ENCODE data around the gene CUX1. TPM values are rescaled to one million over a fixed set of nuclear protein-coding genes. Genes with fewer than 3 reads are reported as not detected.
"Not testable (repeated sequence)": the region's sequence is repeated elsewhere in the genome, so short reads cannot be mapped to it uniquely, and the experiment has no call there.

CUX1 gene
- total and polyA plus RNA-seq, 7 experiments from 2014 or later = 10.1 to 81.6 (median 42.5) TPM

- Mint-ChIP-seq H3K4me1 (peaks cover 0 to 5% (median 0%) of the 10 kb centered on the region in 7 donors), H3K27me3 (no peaks in the 10 kb centered on the region), H3K27ac (peak overlapping the region in 1 of 9 donors; percentile 55), H3K9me3 (no peaks in the 10 kb centered on the region), H3K4me3 (no peak overlapping the region), H3K36me3 (peaks cover 0 to 24% (median 4%) of the 10 kb centered on the region in 5 donors)
- ATAC-seq (no peak), DNase-seq (no peak)
- Histone ChIP-seq H3K4me3 (ENCODE audit: low read length) (no peak overlapping the region), H3K36me3 (ENCODE audit: control insufficient read depth in 2 of 3, insufficient read depth in 3 of 3, low read length in 3 of 3) (peaks cover 0 to 38% (median 4%) of the 10 kb centered on the region in 3 experiments), H3K4me1 (ENCODE audit: control insufficient read depth in 2 of 2, insufficient read depth in 2 of 2, low read length in 2 of 2) (no peaks in the 10 kb centered on the region), H3K9me3 (ENCODE audit: control insufficient read depth in 2 of 3, low read length in 3 of 3) (no peaks in the 10 kb centered on the region), H3K27ac (ENCODE audit: low read depth, low read length) (no peak overlapping the region), H3K27me3 (ENCODE audit: control insufficient read depth in 2 of 2, insufficient read depth in 2 of 2, low read length in 2 of 2) (no peaks in the 10 kb centered on the region)
- ChIA-PET CTCF (no interaction called here), POLR2A (no interaction called here)
- intact Hi-C loops (cut with micrococcal nuclease) = no loop called here
Measured at GRCh38 chr7:102175423-102176170, 358.2 kb downstream of the CUX1 start.

GRCh38 chr7:102178410-102178809, 361.0 kb downstream of the CUX1 start:
- Histone ChIP-seq H3K27ac (ENCODE audit: low read depth, low read length) (no peak overlapping the region), H3K9me3 (ENCODE audit: control insufficient read depth in 2 of 3, low read length in 3 of 3) (no peaks in the 10 kb centered on the region), H3K4me1 (ENCODE audit: control insufficient read depth in 2 of 2, insufficient read depth in 2 of 2, low read length in 2 of 2) (no peaks in the 10 kb centered on the region), H3K27me3 (ENCODE audit: control insufficient read depth in 2 of 2, insufficient read depth in 2 of 2, low read length in 2 of 2) (no peaks in the 10 kb centered on the region), H3K4me3 (ENCODE audit: low read length) (no peak overlapping the region), H3K36me3 (ENCODE audit: control insufficient read depth in 2 of 3, insufficient read depth in 3 of 3, low read length in 3 of 3) (peaks cover 0 to 32% (median 4%) of the 10 kb centered on the region in 3 experiments)
- peaks cover 0 to 38% (median 12%) of the 10 kb centered on the region in 5 donors for H3K36me3 Mint-ChIP-seq
- H3K27ac Mint-ChIP-seq = no peak overlapping the region
- no peaks in the 10 kb centered on the region for H3K27me3 Mint-ChIP-seq
- no peak overlapping the region for H3K4me3 Mint-ChIP-seq
- ChIA-PET POLR2A (no interaction called here), CTCF (no interaction called here)
- no peak for ATAC-seq
- intact Hi-C loops (cut with micrococcal nuclease) = no loop called here
- H3K4me1 Mint-ChIP-seq = peaks cover 0 to 5% (median 0%) of the 10 kb centered on the region in 7 donors
- no peak for DNase-seq
- H3K9me3 Mint-ChIP-seq = no peaks in the 10 kb centered on the region

GRCh38 chr7:102180727-102181126, 363.3 kb downstream of the CUX1 start:
- no peaks in the 10 kb centered on the region for H3K9me3 Mint-ChIP-seq
- peaks cover 0 to 4% (median 0%) of the 10 kb centered on the region in 7 donors for H3K4me1 Mint-ChIP-seq
- Histone ChIP-seq H3K27me3 (ENCODE audit: control insufficient read depth in 2 of 2, insufficient read depth in 2 of 2, low read length in 2 of 2) (no peaks in the 10 kb centered on the region), H3K9me3 (ENCODE audit: control insufficient read depth in 2 of 3, low read length in 3 of 3) (no peaks in the 10 kb centered on the region), H3K4me3 (ENCODE audit: low read length) (no peak overlapping the region), H3K36me3 (ENCODE audit: control insufficient read depth in 2 of 3, insufficient read depth in 3 of 3, low read length in 3 of 3) (peaks cover 0 to 40% (median 4%) of the 10 kb centered on the region in 3 experiments), H3K27ac (ENCODE audit: low read depth, low read length) (no peak overlapping the region), H3K4me1 (ENCODE audit: control insufficient read depth in 2 of 2, insufficient read depth in 2 of 2, low read length in 2 of 2) (no peaks in the 10 kb centered on the region)
- CTCF ChIA-PET = no interaction called here
- H3K27me3 Mint-ChIP-seq = no peaks in the 10 kb centered on the region
- intact Hi-C loops (cut with micrococcal nuclease) = no loop called here
- H3K36me3 Mint-ChIP-seq = peaks cover 0 to 52% (median 16%) of the 10 kb centered on the region in 5 donors
- H3K4me3 Mint-ChIP-seq = no peak overlapping the region
- H3K27ac Mint-ChIP-seq = no peak overlapping the region
- ATAC-seq (no peak), DNase-seq (no peak)
- POLR2A ChIA-PET = no interaction called here

GRCh38 chr7:102181517-102181916, 364.1 kb downstream of the CUX1 start:
- DNase-seq (no peak), ATAC-seq (no peak)
- no peak overlapping the region for H3K4me3 ChIP-seq (ENCODE audit: low read length)
- Mint-ChIP-seq H3K4me3 (no peak overlapping the region), H3K27me3 (no peaks in the 10 kb centered on the region), H3K9me3 (no peaks in the 10 kb centered on the region), H3K27ac (no peak overlapping the region), H3K36me3 (peaks cover 0 to 58% (median 16%) of the 10 kb centered on the region in 5 donors), H3K4me1 (no peaks in the 10 kb centered on the region)
- no peak overlapping the region for H3K27ac ChIP-seq (ENCODE audit: low read depth, low read length)
- intact Hi-C loops (cut with micrococcal nuclease) = no loop called here
- POLR2A ChIA-PET = no interaction called here
- H3K27me3 ChIP-seq (ENCODE audit: control insufficient read depth in 2 of 2, insufficient read depth in 2 of 2, low read length in 2 of 2) = no peaks in the 10 kb centered on the region
- no peaks in the 10 kb centered on the region for H3K4me1 ChIP-seq (ENCODE audit: control insufficient read depth in 2 of 2, insufficient read depth in 2 of 2, low read length in 2 of 2)
- peaks cover 0 to 45% (median 4%) of the 10 kb centered on the region in 3 experiments for H3K36me3 ChIP-seq (ENCODE audit: control insufficient read depth in 2 of 3, insufficient read depth in 3 of 3, low read length in 3 of 3)
- CTCF ChIA-PET = no interaction called here
- H3K9me3 ChIP-seq (ENCODE audit: control insufficient read depth in 2 of 3, low read length in 3 of 3) = no peaks in the 10 kb centered on the region

GRCh38 chr7:102182016-102182415, 364.6 kb downstream of the CUX1 start:
- Histone ChIP-seq H3K27ac (ENCODE audit: low read depth, low read length) (no peak overlapping the region), H3K27me3 (ENCODE audit: control insufficient read depth in 2 of 2, insufficient read depth in 2 of 2, low read length in 2 of 2) (no peaks in the 10 kb centered on the region), H3K36me3 (ENCODE audit: control insufficient read depth in 2 of 3, insufficient read depth in 3 of 3, low read length in 3 of 3) (peaks cover 0 to 45% (median 4%) of the 10 kb centered on the region in 3 experiments), H3K4me3 (ENCODE audit: low read length) (no peak overlapping the region), H3K4me1 (ENCODE audit: control insufficient read depth in 2 of 2, insufficient read depth in 2 of 2, low read length in 2 of 2) (no peaks in the 10 kb centered on the region), H3K9me3 (ENCODE audit: control insufficient read depth in 2 of 3, low read length in 3 of 3) (no peaks in the 10 kb centered on the region)
- H3K9me3 Mint-ChIP-seq = no peaks in the 10 kb centered on the region
- intact Hi-C loops (cut with micrococcal nuclease) = no loop called here
- ChIA-PET POLR2A (no interaction called here), CTCF (no interaction called here)
- H3K4me3 Mint-ChIP-seq = no peak overlapping the region
- DNase-seq (no peak), ATAC-seq (no peak)
- H3K27ac Mint-ChIP-seq = no peak overlapping the region
- no peaks in the 10 kb centered on the region for H3K4me1 Mint-ChIP-seq
- peaks cover 0 to 58% (median 16%) of the 10 kb centered on the region in 5 donors for H3K36me3 Mint-ChIP-seq
- H3K27me3 Mint-ChIP-seq = no peaks in the 10 kb centered on the region

- peak overlapping the region in 1 of 9 donors; percentile 16 for H3K27ac Mint-ChIP-seq
- H3K27me3 ChIP-seq (ENCODE audit: control insufficient read depth in 2 of 2, insufficient read depth in 2 of 2, low read length in 2 of 2); intact Hi-C loops (cut with micrococcal nuclease); POLR2A ChIA-PET; H3K4me3 ChIP-seq (ENCODE audit: low read length); H3K4me1 ChIP-seq (ENCODE audit: control insufficient read depth in 2 of 2, insufficient read depth in 2 of 2, low read length in 2 of 2); ATAC-seq; H3K27me3 Mint-ChIP-seq; H3K4me1 Mint-ChIP-seq; H3K4me3 Mint-ChIP-seq; H3K27ac ChIP-seq (ENCODE audit: low read depth, low read length); H3K9me3 Mint-ChIP-seq; DNase-seq; CTCF ChIA-PET; H3K9me3 ChIP-seq (ENCODE audit: control insufficient read depth in 2 of 3, low read length in 3 of 3): not testable (repeated sequence)
- H3K36me3 Mint-ChIP-seq = peaks cover 0 to 52% (median 16%) of the 10 kb centered on the region in 5 donors
- peaks cover 0 to 36% (median 4%) of the 10 kb centered on the region in 3 experiments for H3K36me3 ChIP-seq (ENCODE audit: control insufficient read depth in 2 of 3, insufficient read depth in 3 of 3, low read length in 3 of 3)
Measured at GRCh38 chr7:102183848-102184247, 366.4 kb downstream of the CUX1 start.

- Histone ChIP-seq H3K27me3 (ENCODE audit: control insufficient read depth in 2 of 2, insufficient read depth in 2 of 2, low read length in 2 of 2) (no peaks in the 10 kb centered on the region), H3K9me3 (ENCODE audit: control insufficient read depth in 2 of 3, low read length in 3 of 3) (no peaks in the 10 kb centered on the region), H3K27ac (ENCODE audit: low read depth, low read length) (no peak overlapping the region), H3K4me3 (ENCODE audit: low read length) (no peak overlapping the region), H3K4me1 (ENCODE audit: control insufficient read depth in 2 of 2, insufficient read depth in 2 of 2, low read length in 2 of 2) (no peaks in the 10 kb centered on the region), H3K36me3 (ENCODE audit: control insufficient read depth in 2 of 3, insufficient read depth in 3 of 3, low read length in 3 of 3) (peaks cover 0 to 34% (median 3%) of the 10 kb centered on the region in 3 experiments)
- DNase-seq = no peak
- intact Hi-C loops (cut with micrococcal nuclease) = no loop called here
- ChIA-PET POLR2A (no interaction called here), CTCF (no interaction called here)
- Mint-ChIP-seq H3K36me3 (peaks cover 0 to 50% (median 14%) of the 10 kb centered on the region in 5 donors), H3K4me1 (peaks cover 0 to 2% (median 0%) of the 10 kb centered on the region in 7 donors), H3K9me3 (no peaks in the 10 kb centered on the region), H3K4me3 (no peak overlapping the region), H3K27me3 (no peaks in the 10 kb centered on the region), H3K27ac (peak overlapping the region in 1 of 9 donors; percentile 16)
- ATAC-seq = no peak
Measured at GRCh38 chr7:102184303-102184702, 366.9 kb downstream of the CUX1 start.
